Liver (tissue), 9 donors: ENCODE measurements around the gene UBALD1. TPM values are rescaled to one million over a fixed set of nuclear protein-coding genes. Genes with fewer than 3 reads are reported as not detected.

Experiments used
- DNase-seq: peaks from one replicate; pipeline ENCODE4 v3.0.0-alpha.2; 2017; ENCODE audit warnings: low spot score
- H3K27ac ChIP-seq, 2 donors: one replicate each; pipeline ENCODE4 v1.7.0; 2013; ENCODE audit warnings: inconsistent platforms in 2 of 2, low read length in 2 of 2, control low read depth in 1 of 2, low read depth in 1 of 2, mild to moderate bottlenecking in 1 of 2
- H3K27me3 ChIP-seq, 4 donors: one replicate each; pipeline versions ENCODE4 v1.6.1 to v1.7.0; 2013; ENCODE audit warnings: low read length in 3 of 4, inconsistent platforms in 1 of 4, mild to moderate bottlenecking in 1 of 4, moderate library complexity in 1 of 4; ENCODE audit not compliant: control insufficient read depth in 4 of 4, insufficient read depth in 4 of 4
- H3K36me3 ChIP-seq, 4 donors: one replicate each; pipeline versions ENCODE4 v1.6.1 to v1.7.0; 2013; ENCODE audit warnings: low read length in 3 of 4, mild to moderate bottlenecking in 3 of 4, low read depth in 1 of 4, moderate library complexity in 1 of 4; ENCODE audit not compliant: control insufficient read depth in 4 of 4, insufficient read depth in 3 of 4
- H3K4me1 ChIP-seq, 4 donors: one replicate each; pipeline versions ENCODE4 v1.6.1 to v1.7.0; 2013; ENCODE audit warnings: low read length in 3 of 4, mild to moderate bottlenecking in 3 of 4, moderate library complexity in 1 of 4; ENCODE audit not compliant: control insufficient read depth in 4 of 4, insufficient read depth in 4 of 4
- H3K4me3 ChIP-seq, 3 donors: one replicate each; pipeline versions ENCODE4 v1.6.1 to v1.7.0; 2013; ENCODE audit warnings: low read length in 3 of 3, control low read depth in 1 of 3, low read depth in 1 of 3, mild to moderate bottlenecking in 1 of 3
- H3K9ac ChIP-seq, 2 donors: one replicate each; pipeline ENCODE4 v1.7.0; 2013; ENCODE audit warnings: low read length in 2 of 2, mild to moderate bottlenecking in 2 of 2, moderate library complexity in 2 of 2, control low read depth in 1 of 2, low read depth in 1 of 2
- H3K9me3 ChIP-seq, 4 donors: one replicate each; pipeline versions ENCODE4 v1.6.1 to v1.7.0; 2013; ENCODE audit warnings: low read length in 3 of 4; ENCODE audit not compliant: control insufficient read depth in 4 of 4
- ATF3 ChIP-seq: IDR thresholded peaks from 2 replicates; pipeline ENCODE4 v1.6.1; 2016; ENCODE audit warnings: antibody characterized with exemption
- CTCF ChIP-seq: fragments of 150-350 bp; IDR thresholded peaks from 2 replicates; pipeline ENCODE4 v1.5.1; 2017; ENCODE audit warnings: improper control_type of control experiment, low read depth, low read length; ENCODE audit not compliant: missing input control
- EGR1 ChIP-seq, 2 donors: IDR thresholded peaks; 2 replicates each; pipeline ENCODE4 v1.6.1; 2016 to 2018; ENCODE audit warnings: antibody characterized with exemption in 2 of 2, low read depth in 2 of 2
- FOXA1 ChIP-seq: IDR thresholded peaks from 2 replicates; pipeline ENCODE4 v1.6.1; 2016; ENCODE audit warnings: antibody characterized with exemption
- FOXA2 ChIP-seq: IDR thresholded peaks from 2 replicates; pipeline ENCODE4 v1.6.1; 2016; ENCODE audit warnings: antibody characterized with exemption
- GABPA ChIP-seq, 2 donors: IDR thresholded peaks in 1 of 2; conservative IDR thresholded peaks in 1 of 2; 2 replicates each; pipeline ENCODE4 v1.6.1; 2016; ENCODE audit warnings: antibody characterized with exemption in 2 of 2, mild to moderate bottlenecking in 1 of 2, moderate library complexity in 1 of 2
- HNF4A ChIP-seq, 2 donors: conservative IDR thresholded peaks; 2 replicates each; pipeline ENCODE4 v1.6.1; 2016; ENCODE audit warnings: antibody characterized with exemption in 2 of 2, mild to moderate bottlenecking in 2 of 2
- HNF4G ChIP-seq: IDR thresholded peaks from 2 replicates; pipeline ENCODE4 v1.6.1; 2016; ENCODE audit warnings: antibody characterized with exemption
- JUND ChIP-seq, 2 donors: IDR thresholded peaks; 2 replicates each; pipeline ENCODE4 v1.6.1; 2016; ENCODE audit warnings: antibody characterized with exemption in 2 of 2
- MAX ChIP-seq: IDR thresholded peaks from 2 replicates; pipeline ENCODE4 v1.6.1; 2016; ENCODE audit warnings: antibody characterized with exemption
- NR2F2 ChIP-seq: IDR thresholded peaks from 2 replicates; pipeline ENCODE4 v1.6.1; 2016; ENCODE audit warnings: antibody characterized with exemption
- RAD21 ChIP-seq, 2 donors: IDR thresholded peaks; 2 replicates each; pipeline ENCODE4 v1.6.1; 2016; ENCODE audit warnings: antibody characterized with exemption in 2 of 2, mild to moderate bottlenecking in 2 of 2
- RXRA ChIP-seq, 2 donors: IDR thresholded peaks; 2 replicates each; pipeline ENCODE4 v1.6.1; 2017 to 2018; ENCODE audit warnings: antibody characterized with exemption in 2 of 2, mild to moderate bottlenecking in 1 of 2
- SP1 ChIP-seq: IDR thresholded peaks from 2 replicates; pipeline ENCODE4 v1.6.1; 2018; ENCODE audit warnings: antibody characterized with exemption, mild to moderate bottlenecking
- TAF1 ChIP-seq: conservative IDR thresholded peaks from 2 replicates; pipeline ENCODE4 v1.6.1; 2016; ENCODE audit warnings: antibody characterized with exemption, mild to moderate bottlenecking
- YY1 ChIP-seq: IDR thresholded peaks from 2 replicates; pipeline ENCODE4 v1.6.1; 2016; ENCODE audit warnings: antibody characterized with exemption, mild to moderate bottlenecking
- ZBTB33 ChIP-seq: IDR thresholded peaks from 2 replicates; pipeline ENCODE4 v1.6.1; 2016; ENCODE audit warnings: antibody characterized with exemption
- WGBS: extraction: QIAGEN DNeasy Blood & Tissue Kit; methylation state at CpG from one replicate; pipeline ENCODE4 v1.1.7; 2013; 5-methylcytosine and 5-hydroxymethylcytosine counted together
- polyA plus RNA-seq, 2 donors: library from polyadenylated mRNA; stranded (reverse) in 1 of 2; unstranded in 1 of 2; fragments of 200-250 nt in 1 of 2; fragments of >200 nt in 1 of 2; fragmentation: Nextera tagmentation in 1 of 2; extraction: Ambion mirVana in 1 of 2; gene quantifications; one replicate each; pipeline versions ENCODE4 v1.2.1 to v1.2.3, GENCODE V29; 2013 to 2015
- total RNA-seq, 2 donors: library from RNA; depleted of rRNA; stranded (reverse); fragments of >200 nt; gene quantifications; one replicate each; pipeline ENCODE4 v1.2.3, GENCODE V29; 2014
- donor health status: healthy.
- donor health status: healthy.
- donor health status: healthy.
- donor health status: healthy.
- donor health status: healthy.

Gene UBALD1
- total and polyA plus RNA-seq, 4 donors: 4.5 to 22.4 (median 7.5) TPM

- Histone ChIP-seq H3K9ac (no peak overlapping the region), H3K4me3 (no peak overlapping the region), H3K36me3 (peaks cover 0 to 9% (median 0%) of the 10 kb centered on the region in 4 donors), H3K9me3 (no peaks in the 10 kb centered on the region), H3K27me3 (no peaks in the 10 kb centered on the region), H3K27ac (no peak overlapping the region), H3K4me1 (no peaks in the 10 kb centered on the region)
- no peak for DNase-seq
- 92% methylated on average over 27 of the region's 27 CpGs for WGBS
- TF ChIP-seq SP1 (no peak), HNF4G (no peak), CTCF (no peak), JUND (IDR thresholded peaks at IDR 0.05) (no peak), ATF3 (no peak)
These were observed 25.3 kb upstream of the UBALD1 start for GRCh38 chr16:4639899-4640509.

- no peak overlapping the region for H3K4me3 ChIP-seq
- H3K27ac ChIP-seq: no peak overlapping the region
- no peak for DNase-seq
- H3K4me1 ChIP-seq: no peaks in the 10 kb centered on the region
- H3K9ac ChIP-seq: no peak overlapping the region
- 92% methylated on average over 21 of the region's 21 CpGs for WGBS
- no peaks in the 10 kb centered on the region for H3K9me3 ChIP-seq
- H3K36me3 ChIP-seq: peaks cover 0 to 11% (median 0%) of the 10 kb centered on the region in 4 donors
- no peaks in the 10 kb centered on the region for H3K27me3 ChIP-seq
- TF ChIP-seq YY1: no peak
- TF ChIP-seq ATF3: no peak
- no peak for TF ChIP-seq NR2F2
- TF ChIP-seq MAX: no peak
- no peak for TF ChIP-seq EGR1 (IDR thresholded peaks at IDR 0.05; ENCODE audit: low read depth in 2 of 2)
- TF ChIP-seq HNF4A (conservative IDR thresholded peaks at IDR 0.05): no peak
- TF ChIP-seq FOXA2: no peak
- no peak for TF ChIP-seq RAD21 (IDR thresholded peaks at IDR 0.05)
These were observed 22.9 kb upstream of the UBALD1 start for GRCh38 chr16:4637501-4638166.

- Histone ChIP-seq H3K4me1 (peaks cover 0 to 2% (median 0%) of the 10 kb centered on the region in 4 donors), H3K36me3 (peaks cover 0 to 11% (median 0%) of the 10 kb centered on the region in 4 donors), H3K9ac (no peak overlapping the region), H3K4me3 (no peak overlapping the region), H3K27ac (no peak overlapping the region), H3K27me3 (no peaks in the 10 kb centered on the region), H3K9me3 (no peaks in the 10 kb centered on the region)
- 96% methylated on average over 13 of the region's 13 CpGs for WGBS
- DNase-seq: no peak
- TF ChIP-seq HNF4A (conservative IDR thresholded peaks at IDR 0.05): no peak
- no peak for TF ChIP-seq HNF4G
- no peak for TF ChIP-seq ATF3
- no peak for TF ChIP-seq CTCF
- TF ChIP-seq YY1: no peak
- no peak for TF ChIP-seq SP1
- no peak for TF ChIP-seq FOXA2
- TF ChIP-seq TAF1: no peak
- TF ChIP-seq RAD21 (IDR thresholded peaks at IDR 0.05): no peak
- no peak for TF ChIP-seq ZBTB33
- TF ChIP-seq FOXA1: no peak
- TF ChIP-seq GABPA (IDR thresholded peaks at IDR 0.05 in 1 of 2, conservative IDR thresholded peaks at IDR 0.05 in 1 of 2): no peak
- TF ChIP-seq NR2F2: no peak
- TF ChIP-seq JUND (IDR thresholded peaks at IDR 0.05): no peak
- no peak for TF ChIP-seq MAX
- TF ChIP-seq EGR1 (IDR thresholded peaks at IDR 0.05; ENCODE audit: low read depth in 2 of 2): no peak
- no peak for TF ChIP-seq RXRA (IDR thresholded peaks at IDR 0.05)
These were observed 21.5 kb upstream of the UBALD1 start for GRCh38 chr16:4636196-4636595.
